ENCODE data around the gene SEMA3G.
A peak's percentile ranks its signal among the peaks of the same experiment; 100 is the strongest.

SEMA3G gene

DNA sequence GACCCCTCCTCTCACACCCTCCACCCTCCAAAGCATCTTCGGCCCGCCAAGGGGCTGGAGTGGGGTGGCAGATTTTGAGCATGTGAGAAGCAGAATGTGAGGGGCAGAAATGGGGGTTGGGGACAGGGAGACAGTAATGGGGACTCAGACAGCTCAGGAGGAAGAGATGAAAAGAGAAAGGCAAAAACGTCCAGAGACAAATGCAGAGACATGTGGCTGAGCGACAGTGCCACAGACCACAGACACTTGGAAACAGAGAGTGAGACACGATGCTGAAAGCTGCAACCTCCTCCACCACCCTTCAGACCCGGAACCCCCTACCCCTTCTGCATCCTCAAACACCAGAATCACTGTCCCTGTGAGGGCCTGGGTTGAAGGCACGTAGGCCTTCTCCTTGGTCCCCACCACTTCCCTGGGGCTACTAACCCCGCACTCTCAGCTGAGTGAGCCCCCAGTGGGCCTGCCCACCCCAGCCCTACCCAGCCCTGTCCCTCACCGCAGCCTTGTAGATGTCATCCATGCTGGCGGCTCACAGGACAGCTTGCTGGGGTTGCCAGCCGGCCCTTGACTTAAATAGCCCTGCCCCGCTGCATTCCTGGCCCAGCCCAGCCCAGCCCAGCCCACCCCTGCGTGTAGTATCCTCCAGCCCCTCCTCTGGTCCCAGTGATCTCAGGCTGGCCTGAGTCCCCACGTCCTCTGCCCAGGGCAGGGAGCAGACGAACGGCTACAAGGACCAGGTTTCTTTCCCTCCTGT is 8.8 kb upstream of the SEMA3G start, which contains the start of gene TNNC1:
TNNC1 (minus strand) TSS at position 546 of the 754 bp plus-strand sequence; CDS start at position 520, 26 bp downstream.
- DNase-seq: no peak

DNA sequence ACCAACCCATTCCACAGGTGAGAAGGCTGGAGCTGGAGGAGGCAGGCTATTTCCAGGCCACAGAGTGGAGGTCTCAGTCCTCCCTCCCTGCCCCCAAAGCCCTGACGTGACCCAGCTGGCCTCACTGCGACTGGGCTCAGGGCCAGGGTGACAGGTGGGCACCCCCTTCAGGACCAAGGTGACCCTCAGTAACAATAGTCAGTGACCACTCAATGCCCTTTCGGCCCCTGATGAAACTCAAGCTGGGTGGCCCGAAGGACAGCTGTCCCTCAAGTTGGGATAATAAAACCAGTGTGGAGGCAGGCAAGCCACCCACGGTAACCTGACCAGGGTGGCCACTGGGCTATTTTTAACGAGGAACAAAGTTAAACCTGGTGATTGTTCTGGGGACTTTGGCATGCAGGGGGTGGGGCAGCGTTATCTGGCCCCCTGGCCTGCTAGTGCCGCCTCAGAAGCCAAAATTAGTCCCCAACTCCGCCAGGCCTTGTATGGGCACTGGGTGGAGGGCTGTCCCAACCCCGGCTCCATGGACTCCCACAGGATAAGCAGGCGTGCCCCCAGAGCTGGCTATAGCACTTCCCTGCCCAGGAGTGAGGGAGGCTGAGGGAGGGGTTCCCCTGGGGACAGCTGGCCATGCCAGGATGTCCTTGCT is 7.8 kb upstream of the SEMA3G start:
- no peak for DNase-seq

DNA sequence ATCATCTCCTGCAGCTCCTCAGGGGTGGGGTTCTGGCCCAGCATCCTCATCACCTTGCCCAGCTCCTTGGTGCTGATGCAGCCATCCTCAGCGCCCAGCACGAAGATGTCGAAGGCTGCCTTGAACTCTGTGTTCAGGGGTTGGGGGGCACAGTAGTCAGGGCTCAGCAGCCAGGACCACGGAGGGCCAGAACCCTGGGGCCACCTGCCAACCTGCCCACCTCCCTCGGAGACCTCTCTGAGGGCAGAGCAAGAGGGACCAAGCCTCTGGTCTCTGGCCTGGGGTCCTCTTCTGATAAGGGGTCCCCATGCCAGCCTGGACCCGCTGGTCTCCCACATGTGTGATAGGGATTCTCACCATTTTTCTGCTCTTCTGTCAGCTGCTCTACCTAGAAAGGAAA is 7.2 kb upstream of the SEMA3G start:
- no peak for DNase-seq

DNA sequence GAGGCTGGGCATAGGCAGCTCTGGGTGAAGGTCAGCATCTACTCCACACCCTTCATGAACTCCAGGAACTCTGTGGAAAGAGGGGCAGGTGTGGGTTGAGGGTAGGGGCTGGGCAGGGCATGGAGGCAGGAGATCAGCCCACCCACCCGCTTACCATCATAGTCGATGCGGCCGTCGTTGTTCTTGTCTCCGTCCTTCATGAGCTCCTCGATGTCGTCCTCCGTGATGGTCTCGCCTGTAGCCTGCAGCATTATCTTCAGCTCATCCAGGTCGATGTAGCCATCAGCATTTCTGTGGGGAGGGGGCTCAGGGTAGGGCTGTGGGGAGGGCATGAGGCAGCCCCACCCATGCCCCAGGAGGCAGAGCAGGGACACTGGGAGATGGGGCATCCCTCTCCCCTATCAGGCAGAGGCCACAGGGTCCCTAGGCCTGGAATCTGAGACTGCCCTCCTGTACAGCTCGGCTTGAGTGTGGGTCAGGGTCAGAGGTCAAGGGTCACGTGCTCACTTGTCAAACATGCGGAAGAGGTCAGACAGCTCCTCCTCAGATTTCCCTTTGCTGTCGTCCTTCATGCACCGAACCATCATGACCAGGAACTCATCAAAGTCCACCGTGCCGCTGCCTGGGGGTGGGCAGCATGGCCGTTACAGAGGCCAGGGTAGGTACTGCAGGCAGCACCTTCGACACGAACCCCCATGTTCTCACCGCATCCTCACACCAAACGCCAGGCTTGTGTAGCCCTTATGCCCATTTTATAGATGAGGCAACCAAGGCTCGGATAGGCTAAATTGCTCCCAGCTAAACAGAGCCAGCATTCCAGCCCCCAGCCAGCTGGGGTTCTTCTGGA is 6.6 kb upstream of the SEMA3G start:
- no peak for DNase-seq

DNA sequence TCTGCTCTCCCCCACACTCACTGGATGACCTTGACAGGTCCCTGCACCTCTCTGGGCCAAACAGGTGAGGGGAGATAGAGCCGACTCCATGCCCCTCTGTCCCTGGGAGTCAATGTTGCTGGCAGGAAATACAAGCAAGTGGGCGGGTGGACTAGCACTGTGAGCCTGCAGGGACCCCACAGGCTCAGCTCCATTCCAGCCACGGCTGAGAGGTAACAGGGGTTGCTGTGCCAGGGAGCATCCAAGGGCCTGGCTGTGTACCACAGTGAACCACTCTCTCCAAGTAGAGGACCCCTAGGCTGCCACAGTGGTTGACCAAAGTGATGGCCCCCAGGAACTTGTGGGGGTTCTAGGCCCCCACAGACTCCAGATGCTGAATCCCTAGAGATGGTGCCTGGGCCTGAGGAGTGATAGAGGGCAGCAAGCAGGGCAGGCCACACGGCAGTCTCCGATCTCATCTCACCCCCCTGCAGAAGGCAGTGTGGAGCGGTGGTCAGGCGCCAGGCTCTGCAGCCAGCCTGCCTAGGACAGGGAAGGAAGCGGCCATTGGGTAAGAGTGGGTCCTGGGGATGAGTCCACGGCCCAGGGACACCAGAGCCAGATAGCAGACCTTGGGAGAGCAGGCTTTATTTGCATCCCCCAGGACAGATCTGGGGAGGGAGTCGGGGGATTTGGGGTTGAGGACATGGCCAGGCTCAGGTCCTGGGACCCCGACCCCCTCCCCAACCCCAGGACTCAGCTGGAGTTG is 5.8 kb upstream of the SEMA3G start:
- DNase-seq: no peak

DNA sequence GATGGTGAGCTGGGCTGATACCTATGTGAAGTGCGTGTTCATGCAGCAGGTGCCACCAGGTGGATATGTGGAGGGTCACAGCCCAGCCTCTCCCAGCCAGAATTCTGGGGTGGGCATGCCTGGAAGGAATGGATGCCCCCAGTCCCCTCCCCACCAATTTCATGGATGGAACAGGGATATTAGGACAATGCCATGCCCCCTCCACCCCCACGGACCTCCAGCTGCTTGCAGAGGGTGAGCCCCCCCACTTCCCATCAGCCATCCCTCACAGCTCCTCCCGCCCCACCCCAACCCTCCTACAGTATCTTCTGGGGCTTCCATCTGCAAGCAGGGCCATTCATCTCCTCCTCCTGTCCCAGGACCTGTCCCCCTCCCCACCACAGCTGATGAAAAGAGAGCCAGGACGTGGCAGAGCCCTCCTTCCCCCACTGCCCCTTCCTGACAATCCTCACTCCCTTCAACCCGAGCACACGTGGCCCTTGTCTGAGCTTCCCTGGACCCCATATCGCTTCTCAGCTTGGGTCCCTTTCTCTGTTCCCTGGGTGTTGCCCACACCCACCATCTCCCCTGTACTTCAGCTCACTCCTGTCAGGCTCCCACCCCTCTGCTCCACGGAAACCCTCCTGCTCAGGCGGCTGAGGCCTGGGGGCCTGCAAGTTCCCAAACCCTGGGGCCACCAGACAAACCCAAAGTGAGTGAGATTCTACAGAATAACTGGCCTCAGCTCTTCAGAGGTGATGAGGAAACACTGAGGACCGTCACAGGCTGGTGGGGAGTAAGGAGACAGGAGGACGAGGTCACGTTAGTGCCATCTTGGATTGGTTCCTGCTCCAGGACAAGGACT is 2.8 kb upstream of the SEMA3G start:
- DNase-seq: no peak

DNA sequence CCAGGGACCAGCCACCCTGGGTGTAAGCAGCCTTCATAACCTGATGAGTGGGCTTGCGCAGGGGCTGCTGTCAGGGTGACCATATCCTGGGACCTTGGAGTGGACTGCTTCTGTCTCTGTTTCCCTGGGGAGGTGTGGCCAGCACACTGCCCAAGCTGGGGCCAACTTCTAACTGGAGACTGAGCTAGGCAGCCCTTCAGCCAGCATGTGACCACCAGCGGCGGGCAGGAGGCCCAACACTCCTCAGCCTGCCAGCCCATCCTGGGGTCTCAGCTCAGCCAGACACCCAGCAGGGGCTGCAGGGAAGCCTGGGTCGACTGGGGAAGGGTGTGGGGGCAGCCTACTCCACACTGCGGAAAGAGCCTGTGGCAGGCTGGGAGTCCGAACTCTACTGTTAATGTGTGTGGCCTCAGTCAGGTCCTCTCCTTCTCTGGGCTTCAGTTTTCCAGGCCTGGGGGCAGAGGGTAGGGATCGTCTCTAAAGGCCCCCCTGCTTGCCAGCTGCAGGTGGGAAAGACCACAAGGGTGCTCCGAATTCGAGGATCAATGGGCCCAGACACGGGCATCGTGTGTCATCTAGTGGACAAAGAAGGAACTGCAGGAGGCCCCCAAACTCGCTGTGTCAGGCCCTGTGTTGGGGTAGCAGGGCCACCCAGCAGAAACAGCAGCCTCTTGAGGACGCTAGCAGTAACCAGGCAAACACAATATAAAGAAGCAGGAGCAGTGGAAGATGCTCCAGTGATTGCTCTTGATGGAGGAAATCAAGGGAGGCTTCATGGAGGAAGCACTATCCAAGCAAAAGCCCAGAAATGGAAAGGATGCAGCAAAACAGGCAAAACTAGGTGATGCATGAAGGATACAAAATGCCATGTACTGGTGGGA is 2.0 kb upstream of the SEMA3G start:
- DNase-seq: peak; percentile 75

DNA sequence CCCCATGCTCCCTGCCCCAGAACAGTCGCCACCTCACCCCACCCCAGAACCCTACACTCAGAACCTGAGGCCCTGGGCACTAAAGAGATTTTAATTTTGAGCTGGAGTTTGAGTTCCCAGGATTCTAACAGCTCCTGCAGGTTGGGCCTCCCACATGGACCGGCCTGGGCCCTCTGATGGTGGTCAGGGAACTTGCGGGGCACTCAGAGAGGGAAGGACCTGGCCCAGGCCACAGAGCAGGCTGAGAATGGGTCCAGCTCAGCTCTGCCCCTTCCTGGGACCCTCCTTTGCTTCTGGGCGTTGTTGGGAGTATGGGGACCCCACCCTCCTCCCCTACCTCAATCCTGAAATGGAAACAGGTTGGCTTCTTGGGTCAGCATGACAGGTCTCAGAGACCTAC is 1.1 kb upstream of the SEMA3G start:
- no peak for DNase-seq

DNA sequence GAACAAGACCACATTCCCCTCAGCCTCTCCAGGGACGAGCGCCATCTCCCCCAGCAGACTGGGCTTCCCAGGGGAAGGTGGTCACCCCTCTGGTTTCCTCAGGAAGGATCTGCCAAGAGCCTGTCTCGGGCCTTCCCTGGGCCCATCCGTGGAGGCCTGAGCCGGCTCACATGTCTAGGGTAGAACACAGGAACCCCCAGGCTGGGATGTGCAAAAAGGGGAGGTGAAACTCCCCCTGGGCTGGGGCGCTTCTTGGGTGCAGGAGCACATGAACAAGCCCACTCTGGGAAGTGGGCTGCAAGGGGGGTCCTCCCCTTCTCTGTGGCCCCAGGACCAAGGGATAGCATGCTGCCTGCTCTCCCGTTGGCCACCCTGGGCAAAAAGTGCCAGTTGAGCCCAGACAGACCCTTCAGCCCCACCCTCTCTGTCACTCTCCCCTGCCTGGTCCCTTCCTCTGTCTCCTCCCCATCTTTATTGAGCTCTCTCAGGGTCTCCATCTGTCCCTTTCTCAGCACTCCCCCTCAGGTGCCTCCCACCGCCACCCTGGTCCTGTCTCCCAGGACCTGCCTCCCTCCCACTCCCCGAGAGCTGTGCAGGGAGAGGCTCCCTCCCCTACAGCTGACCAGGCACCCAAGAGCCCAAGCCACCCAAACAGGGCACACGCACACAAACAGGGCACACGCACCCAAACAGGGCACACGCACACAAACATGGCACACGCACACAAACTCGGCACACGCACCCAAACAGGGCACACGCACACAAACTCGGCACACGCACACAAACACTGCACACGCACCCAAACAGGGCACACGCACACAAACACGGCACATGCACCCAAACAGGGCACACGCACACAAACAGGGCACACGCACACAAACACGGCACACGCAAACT is 864 bp downstream of the SEMA3G start:
- DNase-seq: no peak

DNA sequence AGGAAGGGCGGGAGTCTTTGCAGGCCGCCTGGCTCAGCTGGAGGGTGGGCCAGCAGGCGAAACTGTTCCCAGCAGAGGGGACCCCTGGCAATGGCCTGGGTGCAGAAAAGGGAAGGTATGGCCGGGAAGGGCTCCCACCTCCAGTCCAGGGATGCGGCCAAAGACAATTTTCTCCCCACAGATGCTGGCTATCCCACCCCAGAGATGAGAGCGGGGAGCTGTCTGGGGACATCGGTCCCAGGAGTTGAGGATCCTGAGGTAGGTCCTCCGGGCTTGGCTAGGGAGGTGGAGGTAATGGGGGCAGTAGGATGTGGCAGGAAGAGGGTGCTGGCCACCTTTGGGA is 1.7 kb downstream of the SEMA3G start:
- DNase-seq: no peak

DNA sequence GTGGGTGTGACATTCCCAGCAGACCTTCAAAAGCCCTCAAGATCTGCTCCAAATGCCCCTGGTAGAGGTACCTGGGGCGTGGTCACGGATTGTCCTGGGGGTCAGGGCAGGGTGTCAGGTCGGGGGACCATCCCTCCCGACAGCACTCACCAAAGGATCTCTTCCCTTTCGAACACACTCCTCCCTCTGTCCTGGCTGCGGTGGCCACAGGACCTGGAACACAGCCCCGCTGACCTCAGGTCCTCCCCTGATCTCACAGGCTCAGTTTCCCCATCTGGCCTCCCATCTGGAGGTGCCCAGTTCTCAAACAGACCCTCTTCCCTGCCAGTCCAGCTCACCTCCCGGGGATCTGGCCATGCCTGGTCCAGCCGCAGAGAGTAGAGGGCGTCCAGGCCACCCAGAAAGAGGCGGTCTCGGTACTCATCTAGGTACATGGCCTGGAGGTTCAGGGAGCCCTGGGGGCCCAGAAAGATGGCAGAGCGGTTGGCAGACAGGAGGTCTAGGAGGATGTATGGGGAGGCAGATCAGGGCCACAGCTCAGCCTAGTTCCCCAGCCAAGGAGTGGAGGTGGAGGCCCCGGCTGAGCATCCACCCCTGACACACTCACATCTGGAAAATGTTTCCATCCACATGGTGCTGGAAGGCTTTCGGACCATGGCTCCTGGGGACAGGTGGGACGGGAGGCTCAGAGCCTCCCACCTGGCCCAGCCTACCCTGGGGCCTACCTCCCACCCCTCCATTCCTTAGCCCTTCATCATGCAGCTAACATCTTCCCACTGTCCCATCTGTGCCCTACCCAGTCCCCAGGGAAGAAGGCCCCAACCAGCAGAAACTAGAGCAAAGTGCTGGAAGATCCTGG is 2.3 kb downstream of the SEMA3G start:
- DNase-seq: no peak

DNA sequence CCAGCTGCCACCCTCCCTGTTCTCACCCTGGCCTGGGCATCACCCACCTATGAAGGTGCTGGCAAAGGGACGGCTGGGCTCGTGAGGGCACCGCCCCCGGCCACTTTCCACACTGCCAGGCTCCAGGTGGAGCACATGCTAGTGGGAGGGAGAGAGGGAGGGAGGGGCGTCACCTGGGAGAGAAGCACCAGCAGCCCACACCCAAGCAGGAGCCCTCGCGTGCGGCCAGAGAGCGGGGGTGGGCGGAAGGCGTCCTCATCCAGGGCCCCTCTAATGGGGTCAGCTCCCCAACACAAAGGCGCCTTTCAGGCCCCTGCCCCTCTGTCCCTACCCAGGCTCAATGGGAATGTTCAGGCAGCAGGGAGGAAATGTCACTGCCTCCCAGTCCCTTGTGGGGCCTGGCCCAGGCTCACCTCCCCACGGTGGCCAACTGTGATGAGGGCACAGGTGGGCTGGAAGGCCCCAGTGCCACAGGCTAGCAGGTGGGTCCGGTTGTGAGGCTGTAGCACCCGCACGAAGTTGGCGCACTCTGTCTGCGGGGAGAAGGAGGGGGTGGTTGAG is 3.1 kb downstream of the SEMA3G start:
- no peak for DNase-seq

DNA sequence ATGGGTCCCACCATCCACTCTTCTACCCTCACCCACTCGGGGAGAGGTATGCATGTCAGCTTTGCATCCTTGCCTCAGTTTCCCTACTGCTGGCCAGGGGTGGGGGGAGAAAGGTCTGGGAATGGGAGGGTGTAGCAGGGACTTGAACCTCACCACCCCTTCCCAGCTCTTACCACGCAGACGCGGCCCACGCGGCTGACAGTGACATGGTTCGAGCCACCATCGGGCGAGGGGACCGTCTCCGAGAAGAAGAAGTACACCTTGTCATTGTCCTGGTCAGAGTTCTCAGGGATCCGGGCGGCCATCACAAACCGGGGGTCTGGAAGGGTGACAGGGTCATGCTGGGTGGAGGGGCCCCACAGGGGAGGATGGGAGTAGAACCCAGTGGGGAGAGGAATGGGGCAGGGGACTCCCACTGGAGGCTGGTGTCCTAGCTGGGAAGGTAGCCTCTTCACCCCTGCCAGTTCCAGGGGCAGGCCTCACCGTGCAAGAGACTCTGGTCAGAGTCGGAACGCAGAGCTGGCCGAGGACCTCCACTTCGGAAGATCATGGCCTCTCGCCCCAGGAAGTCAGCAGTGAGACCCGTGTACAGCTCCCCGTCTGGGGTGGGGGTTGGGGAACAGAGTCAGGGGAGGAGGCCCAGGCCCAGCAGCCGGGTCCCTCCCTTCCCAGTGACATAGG is 3.7 kb downstream of the SEMA3G start:
- DNase-seq: no peak

DNA sequence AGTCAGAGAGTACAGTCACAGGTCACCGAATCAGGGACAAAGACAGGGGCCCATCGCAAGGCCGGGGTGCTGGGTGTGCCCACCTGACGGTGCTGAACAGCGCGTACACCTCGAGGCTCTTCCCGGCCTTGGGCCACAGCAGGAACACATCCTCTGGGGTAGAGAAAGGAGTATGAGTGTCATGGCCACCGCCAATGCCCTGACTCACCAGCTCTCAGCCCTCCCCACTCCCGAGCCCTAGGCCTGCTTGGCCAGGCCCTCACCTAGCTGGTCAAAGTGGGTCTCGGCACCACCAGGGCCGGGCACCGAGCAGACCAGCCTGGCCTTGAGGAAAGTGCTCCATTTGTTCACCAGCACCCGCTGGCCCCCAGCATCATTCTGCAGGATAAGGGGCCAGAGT is 4.2 kb downstream of the SEMA3G start:
- no peak for DNase-seq

DNA sequence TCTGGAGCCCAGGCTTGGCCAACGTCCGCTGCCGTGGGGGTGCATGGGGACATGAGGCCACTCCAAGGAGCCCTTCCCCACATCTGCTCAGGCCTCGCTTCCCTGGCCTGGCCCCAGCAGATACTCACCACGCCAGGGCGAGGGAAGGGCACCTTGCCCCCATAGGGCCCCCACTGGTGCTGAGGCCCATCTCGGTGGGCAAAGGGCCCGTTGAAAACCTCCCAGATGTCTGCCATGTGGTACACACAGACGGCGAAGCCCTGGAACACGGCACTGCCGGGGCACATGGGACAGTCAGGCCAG is 4.7 kb downstream of the SEMA3G start:
- DNase-seq: no peak

DNA sequence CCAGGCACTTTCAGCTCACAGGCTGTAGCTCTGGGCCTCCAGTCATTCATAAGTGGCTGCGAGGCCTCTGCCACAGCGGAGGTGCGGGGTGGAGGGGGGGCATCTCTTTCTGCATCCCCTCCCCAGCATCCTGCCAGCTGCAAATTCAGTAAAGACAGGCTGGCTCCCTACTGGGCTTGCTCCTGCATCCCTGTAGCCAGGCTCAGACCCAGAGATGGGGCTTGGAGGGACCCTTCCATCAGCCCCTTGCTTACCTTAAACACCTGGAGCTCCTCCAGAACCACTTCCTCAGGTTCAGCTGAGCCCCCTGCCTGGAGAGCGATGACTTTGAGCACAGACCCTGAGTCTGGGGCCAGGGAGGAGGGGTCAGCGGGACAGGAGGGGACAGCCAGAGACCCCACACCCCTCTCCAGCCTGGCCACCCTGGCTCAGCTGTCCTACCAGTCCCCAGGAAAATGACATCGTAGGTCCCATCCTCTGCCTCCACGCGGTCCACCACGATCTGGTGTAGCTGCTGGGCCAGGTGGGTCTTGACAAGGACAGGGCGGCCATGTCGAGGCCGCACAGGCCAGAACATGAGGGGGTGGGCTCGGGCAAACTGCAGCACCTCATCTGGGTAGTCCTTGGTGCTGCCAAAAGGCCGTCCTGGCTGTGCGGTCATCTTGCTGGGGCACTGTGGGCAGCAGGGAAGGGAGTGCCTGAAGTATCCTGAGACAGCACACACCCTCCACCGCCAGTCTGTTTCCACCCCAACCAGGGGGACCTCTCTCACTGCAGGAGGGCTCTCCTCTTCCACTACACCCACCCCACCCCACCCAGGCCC is 5.3 kb downstream of the SEMA3G start:
- no peak for DNase-seq
